ENCODE data around the gene R3HDML. TPM values are rescaled to one million over a fixed set of nuclear protein-coding genes. Genes with fewer than 3 reads are reported as not detected.

Gene R3HDML
- total RNA-seq, 1 donor from 2014 or later: not detected

DNA sequence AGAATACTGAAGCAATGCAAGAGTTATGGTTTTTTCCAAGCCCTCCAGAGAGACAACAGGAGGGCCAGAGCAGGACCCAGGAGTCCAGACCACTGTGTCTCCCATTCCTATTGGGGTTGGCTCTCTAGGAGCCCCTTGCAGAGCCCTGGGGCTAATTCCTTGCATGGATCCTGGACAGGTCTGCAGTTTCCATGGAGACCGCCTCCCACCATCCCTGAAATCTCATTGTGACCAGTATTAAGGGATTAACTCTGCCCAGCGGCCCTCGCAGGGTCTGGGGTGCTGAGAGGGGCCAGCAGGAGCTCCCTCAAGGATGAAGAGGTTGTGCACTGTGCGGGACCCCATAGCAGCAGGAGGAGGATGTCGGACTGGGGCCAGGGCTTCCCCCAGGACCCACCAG, 53.4 kb downstream of the R3HDML start:
- TF ChIP-seq CTCF (IDR thresholded peaks at IDR 0.05; ENCODE audit: partially characterized antibody, unreplicated experiment): no peak
- Mint-ChIP-seq H3K9me3 (ENCODE audit: unreplicated experiment) (no peaks in the 10 kb centered on the region), H3K4me3 (ENCODE audit: unreplicated experiment) (no peak overlapping the region), H3K36me3 (ENCODE audit: unreplicated experiment) (no peaks in the 10 kb centered on the region), H3K4me1 (ENCODE audit: low read depth, unreplicated experiment) (no peaks in the 10 kb centered on the region), H3K27ac (ENCODE audit: unreplicated experiment) (no peak overlapping the region), H3K27me3 (ENCODE audit: unreplicated experiment) (no peaks in the 10 kb centered on the region)
- no peak for DNase-seq

- no peaks in the 10 kb centered on the region for H3K27me3 Mint-ChIP-seq (ENCODE audit: unreplicated experiment)
- no peak overlapping the region for H3K4me3 Mint-ChIP-seq (ENCODE audit: unreplicated experiment)
- no peaks in the 10 kb centered on the region for H3K9me3 Mint-ChIP-seq (ENCODE audit: unreplicated experiment)
- TF ChIP-seq CTCF (IDR thresholded peaks at IDR 0.05; ENCODE audit: partially characterized antibody, unreplicated experiment): no peak
- H3K27ac Mint-ChIP-seq (ENCODE audit: unreplicated experiment): no peak overlapping the region
- no peaks in the 10 kb centered on the region for H3K36me3 Mint-ChIP-seq (ENCODE audit: unreplicated experiment)
- H3K4me1 Mint-ChIP-seq (ENCODE audit: low read depth, unreplicated experiment): no peaks in the 10 kb centered on the region
- DNase-seq: no peak
These were observed 55.4 kb downstream of the R3HDML start for GRCh38 chr20:44392088-44392775.

DNA sequence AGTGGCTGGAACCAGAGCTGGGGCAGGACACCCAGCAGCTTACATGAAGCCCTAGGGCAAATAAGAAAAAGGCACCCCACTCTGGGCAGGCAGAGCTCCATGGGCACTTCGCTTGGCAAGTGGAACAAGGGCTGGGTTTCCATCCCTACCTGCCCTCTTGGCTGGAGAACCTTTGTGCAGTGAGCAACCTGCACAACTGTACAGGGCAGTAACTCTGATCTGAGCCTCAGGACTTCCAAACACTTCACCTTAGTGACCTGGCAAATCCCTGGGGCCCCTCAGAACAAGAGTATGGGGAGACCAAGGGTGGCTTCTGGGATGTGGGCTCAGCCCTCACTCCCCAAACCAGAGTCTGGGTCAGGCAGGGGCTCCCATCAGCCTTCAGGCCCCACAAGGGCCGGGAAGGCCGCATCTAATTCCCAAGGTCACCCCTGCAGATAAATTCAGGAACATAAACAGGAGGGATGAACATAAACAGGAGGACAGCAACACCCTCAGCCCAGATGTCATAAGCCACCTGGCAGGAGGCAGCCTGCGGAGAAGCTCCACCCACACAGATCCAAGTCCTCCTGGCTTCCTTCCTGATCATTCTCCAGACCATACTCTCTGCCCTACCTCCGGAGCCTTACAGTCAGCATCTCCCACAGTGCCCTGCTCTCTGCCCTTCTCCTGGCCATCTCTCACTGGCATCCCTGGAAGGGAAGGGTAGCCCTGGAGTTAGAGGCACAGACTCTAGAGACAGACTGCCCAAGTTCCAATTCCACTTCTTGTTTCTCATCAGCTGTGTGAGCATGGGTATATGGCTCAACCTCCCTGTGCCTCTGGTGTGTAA, 56.1 kb downstream of the R3HDML start:
- Mint-ChIP-seq H3K9me3 (ENCODE audit: unreplicated experiment) (no peaks in the 10 kb centered on the region), H3K27ac (ENCODE audit: unreplicated experiment) (no peak overlapping the region), H3K36me3 (ENCODE audit: unreplicated experiment) (no peaks in the 10 kb centered on the region), H3K4me1 (ENCODE audit: low read depth, unreplicated experiment) (no peaks in the 10 kb centered on the region), H3K27me3 (ENCODE audit: unreplicated experiment) (no peaks in the 10 kb centered on the region), H3K4me3 (ENCODE audit: unreplicated experiment) (no peak overlapping the region)
- no peak for DNase-seq
- TF ChIP-seq CTCF (IDR thresholded peaks at IDR 0.05; ENCODE audit: partially characterized antibody, unreplicated experiment): no peak

- no peaks in the 10 kb centered on the region for H3K4me1 Mint-ChIP-seq (ENCODE audit: low read depth, unreplicated experiment)
- H3K27me3 Mint-ChIP-seq (ENCODE audit: unreplicated experiment): no peaks in the 10 kb centered on the region
- no peak overlapping the region for H3K27ac Mint-ChIP-seq (ENCODE audit: unreplicated experiment)
- no peak for TF ChIP-seq CTCF (IDR thresholded peaks at IDR 0.05; ENCODE audit: partially characterized antibody, unreplicated experiment)
- H3K4me3 Mint-ChIP-seq (ENCODE audit: unreplicated experiment): no peak overlapping the region
- H3K36me3 Mint-ChIP-seq (ENCODE audit: unreplicated experiment): no peaks in the 10 kb centered on the region
- H3K9me3 Mint-ChIP-seq (ENCODE audit: unreplicated experiment): no peaks in the 10 kb centered on the region
- DNase-seq: no peak
These were observed 57.0 kb downstream of the R3HDML start for GRCh38 chr20:44393608-44394451.
